BLaER1 treated with 17β-estradiol and CSF1 and Interleukin-3, amounts not matched to agents 10 nM and 100 nM (cell line): ENCODE measurements around the gene BICRAL.
"Not testable (repeated sequence)": the region's sequence is repeated elsewhere in the genome, so short reads cannot be mapped to it uniquely, and the experiment has no call there.

Experiments
- H3K27ac ChIP-seq, 11 experiments: shearing (Covaris generic); formaldehyde crosslinking; 2 replicates each; pipeline ENCODE4 v1.8.1; 2022
- H3K27me3 ChIP-seq, 11 experiments: shearing (Covaris generic); formaldehyde crosslinking; 2 replicates each; pipeline ENCODE4 v1.8.1; 2022
- H3K36me3 ChIP-seq, 11 experiments: shearing (Covaris generic); formaldehyde crosslinking; 2 replicates each; pipeline ENCODE4 v1.8.1; 2022
- H3K4me1 ChIP-seq, 10 experiments: shearing (Covaris generic); formaldehyde crosslinking; 2 replicates each; pipeline ENCODE4 v1.8.1; 2022
- H3K4me2 ChIP-seq, 11 experiments: shearing (Covaris generic); formaldehyde crosslinking; 2 replicates each; pipeline ENCODE4 v1.8.1; 2022
- H3K4me3 ChIP-seq, 10 experiments: shearing (Covaris generic); formaldehyde crosslinking; 2 replicates each; pipeline ENCODE4 v1.8.1; 2022
- H3K9ac ChIP-seq, 11 experiments: shearing (Covaris generic); formaldehyde crosslinking; 2 replicates each; pipeline ENCODE4 v1.8.1; 2022
- H3K9me3 ChIP-seq, 11 experiments: shearing (Covaris generic); formaldehyde crosslinking; replicated peaks in 1 of 11; 2 replicates each; pipeline ENCODE4 v1.8.1; 2022
- H4K20me1 ChIP-seq, 11 experiments: shearing (Covaris generic); formaldehyde crosslinking; 2 replicates each; pipeline ENCODE4 v1.8.1; 2022
- Cebpa-rat ChIP-seq, 11 experiments: shearing (Covaris generic); IDR thresholded peaks; 2 replicates each; pipeline ENCODE4 v1.8.1; 2022

Gene BICRAL

DNA sequence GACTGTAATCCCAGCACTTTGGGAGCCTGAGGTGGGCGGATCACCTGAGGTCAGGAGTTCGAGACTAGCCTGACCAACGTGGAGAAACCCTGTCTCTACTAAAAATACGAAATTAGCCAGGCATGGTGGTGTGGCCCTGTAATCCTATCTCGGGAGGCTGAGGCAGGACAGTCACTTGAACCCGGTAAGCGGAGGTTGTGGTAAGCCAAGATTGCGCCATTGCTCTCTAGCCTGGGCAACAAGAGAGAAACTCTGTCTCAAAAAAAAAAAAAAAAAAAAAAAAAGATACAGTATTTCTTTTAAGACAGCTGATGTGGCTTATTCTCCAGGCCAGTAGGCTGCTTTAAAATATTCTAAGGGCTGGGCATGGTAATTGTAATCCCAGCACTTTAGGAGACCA lies 33.9 kb downstream of the BICRAL start:
- H3K4me1 ChIP-seq: peaks cover 0 to 17% (median 8%) of the 10 kb centered on the region in 10 experiments; a peak in 7 of 20 replicates
- not testable (repeated sequence) for H4K20me1 ChIP-seq, H3K4me3 ChIP-seq, H3K27ac ChIP-seq, H3K9me3 ChIP-seq, H3K27me3 ChIP-seq, H3K9ac ChIP-seq, H3K4me2 ChIP-seq
- 0 out of 22 replicates have a peak, but pooled peaks of 1 of the 11 experiments have one; percentile 6 for TF ChIP-seq Cebpa-rat (IDR thresholded peaks at IDR 0.05)
- peaks cover 0 to 12% (median 0%) of the 10 kb centered on the region in 11 experiments; a peak in 1 of 22 replicates for H3K36me3 ChIP-seq

DNA sequence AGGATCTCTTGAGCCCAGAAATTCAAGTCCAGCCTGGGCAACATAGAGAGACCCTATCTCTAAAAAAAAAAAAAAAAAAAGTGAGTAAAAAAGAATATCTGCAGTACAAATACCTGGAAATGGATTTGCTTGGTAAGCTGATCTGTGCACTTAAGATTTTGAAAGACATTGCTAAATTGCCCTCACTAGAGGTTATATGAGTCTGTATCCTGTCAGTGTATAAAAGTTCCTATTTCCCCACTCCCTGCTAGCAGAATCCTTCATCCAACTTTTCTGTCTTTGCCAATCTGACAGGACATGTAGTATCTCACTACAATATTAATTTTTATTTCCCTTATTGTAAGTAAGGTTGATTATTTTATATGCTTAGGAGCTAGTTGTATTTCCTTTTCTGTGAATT lies 36.1 kb downstream of the BICRAL start:
- Histone ChIP-seq H3K9me3 (no peaks in the 10 kb centered on the region), H3K4me1 (peaks cover 8 to 26% (median 15%) of the 10 kb centered on the region in 10 experiments; a peak in 14 of 20 replicates), H3K4me2 (no peak overlapping the region), H3K36me3 (peaks cover 2 to 15% (median 3%) of the 10 kb centered on the region in 11 experiments), H3K27ac (no peak overlapping the region), H3K4me3 (no peak overlapping the region), H3K27me3 (no peaks in the 10 kb centered on the region), H3K9ac (peak overlapping the region in 1 of 11 experiments; percentile 15; a peak in 1 of 22 replicates), H4K20me1 (peaks cover 0 to 10% (median 0%) of the 10 kb centered on the region in 11 experiments; a peak in 1 of 22 replicates)
- TF ChIP-seq Cebpa-rat (IDR thresholded peaks at IDR 0.05): no peak

DNA sequence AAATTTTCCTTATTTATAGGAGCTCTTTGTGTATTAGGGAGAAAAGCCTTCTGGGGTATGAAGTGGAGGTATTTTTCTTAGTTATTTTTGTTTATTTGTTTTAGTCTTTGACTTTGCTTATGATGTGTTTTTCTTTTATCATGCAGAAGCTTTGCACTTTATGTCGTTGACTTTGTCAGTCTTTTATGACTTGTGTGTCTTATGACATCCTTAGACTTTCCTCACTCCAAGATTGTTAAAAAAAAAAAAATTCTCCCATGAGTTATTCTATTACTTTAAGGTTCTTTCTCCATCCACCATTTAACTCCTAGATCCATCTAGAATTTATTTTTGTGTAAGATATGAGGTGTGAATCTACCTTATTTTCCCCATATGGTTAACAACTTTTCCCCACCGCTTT lies 36.6 kb downstream of the BICRAL start:
- no peak overlapping the region for H3K27ac ChIP-seq
- H3K9me3 ChIP-seq: no peaks in the 10 kb centered on the region
- H3K9ac ChIP-seq: 0 out of 22 replicates have a peak overlapping the region, but pooled peaks of 1 of the 11 experiments have one; percentile 15
- H3K4me1 ChIP-seq: peaks cover 8 to 26% (median 15%) of the 10 kb centered on the region in 10 experiments; a peak in 14 of 20 replicates
- TF ChIP-seq Cebpa-rat (IDR thresholded peaks at IDR 0.05): no peak
- peaks cover 0 to 10% (median 0%) of the 10 kb centered on the region in 11 experiments; a peak in 1 of 22 replicates for H4K20me1 ChIP-seq
- no peak overlapping the region for H3K4me3 ChIP-seq
- H3K36me3 ChIP-seq: peaks cover 7 to 20% (median 8%) of the 10 kb centered on the region in 11 experiments
- no peaks in the 10 kb centered on the region for H3K27me3 ChIP-seq
- no peak overlapping the region for H3K4me2 ChIP-seq

DNA sequence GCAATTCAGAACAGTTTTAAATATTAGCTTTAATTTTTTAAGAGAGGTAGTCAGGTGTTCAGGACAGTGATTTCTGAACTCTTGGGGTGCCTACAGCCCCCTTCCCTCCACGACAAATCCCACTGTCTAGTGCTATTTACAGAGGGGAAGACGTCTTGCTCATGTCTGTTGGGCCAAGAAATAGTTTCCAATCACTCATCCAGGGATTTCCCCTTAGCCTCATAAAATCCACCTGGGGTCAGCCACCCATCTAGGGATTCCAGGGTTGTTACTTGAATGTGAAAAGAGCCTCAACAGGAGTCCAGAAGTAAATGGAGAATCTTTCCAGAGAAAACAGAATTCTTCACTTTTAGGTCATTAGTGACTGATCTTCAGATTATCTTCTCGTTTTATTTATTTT lies 37.0 kb downstream of the BICRAL start:
- Histone ChIP-seq H4K20me1 (peaks cover 0 to 10% (median 0%) of the 10 kb centered on the region in 11 experiments; a peak in 1 of 22 replicates), H3K27me3 (no peaks in the 10 kb centered on the region), H3K27ac (no peak overlapping the region), H3K9ac (no peak overlapping the region), H3K4me2 (no peak overlapping the region), H3K36me3 (peaks cover 12 to 25% (median 13%) of the 10 kb centered on the region in 11 experiments), H3K4me3 (no peak overlapping the region), H3K9me3 (no peaks in the 10 kb centered on the region), H3K4me1 (peaks cover 8 to 26% (median 13%) of the 10 kb centered on the region in 10 experiments; a peak in 14 of 20 replicates)
- TF ChIP-seq Cebpa-rat (IDR thresholded peaks at IDR 0.05): no peak

DNA sequence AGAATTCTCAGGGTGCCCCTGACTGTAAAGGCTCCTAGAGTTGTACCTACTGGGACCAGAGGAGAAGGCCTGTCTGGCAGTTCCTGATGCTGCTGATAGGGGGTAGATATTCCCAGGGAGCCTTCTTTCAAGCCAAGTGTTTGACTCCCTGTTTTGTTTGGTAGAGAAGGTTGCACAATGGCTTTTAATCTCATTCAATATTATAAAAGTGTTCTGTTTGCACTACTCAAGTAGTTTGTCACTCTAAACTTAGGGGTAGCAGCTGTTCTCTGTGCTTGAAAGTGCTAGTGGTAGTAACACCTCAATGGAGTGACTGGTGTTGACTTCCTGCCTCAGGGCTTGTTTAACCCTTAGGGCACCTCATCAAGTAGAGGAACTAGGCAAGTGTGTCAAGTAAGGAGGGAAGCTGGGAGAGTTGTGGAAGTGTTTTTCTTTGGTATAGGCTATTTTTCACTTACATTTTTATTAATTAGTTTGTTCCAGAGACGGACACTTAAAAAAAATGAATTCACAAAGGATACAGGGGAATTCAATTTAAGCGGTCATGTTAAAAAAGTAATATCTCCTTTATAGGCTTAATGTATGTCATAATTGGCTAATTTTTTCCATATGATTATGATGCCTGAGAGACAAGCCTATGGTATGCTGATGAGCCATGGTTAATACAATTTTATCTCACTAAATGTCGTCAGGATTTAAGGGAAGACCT lies 38.1 kb downstream of the BICRAL start:
- TF ChIP-seq Cebpa-rat (IDR thresholded peaks at IDR 0.05): no peak
- Histone ChIP-seq H3K9me3 (no peaks in the 10 kb centered on the region), H3K36me3 (peaks cover 21 to 36% (median 23%) of the 10 kb centered on the region in 11 experiments), H3K4me3 (no peak overlapping the region), H3K27ac (no peak overlapping the region), H3K9ac (no peak overlapping the region), H4K20me1 (peaks cover 0 to 10% (median 0%) of the 10 kb centered on the region in 11 experiments; a peak in 1 of 22 replicates), H3K4me2 (0 out of 22 replicates have a peak overlapping the region, but pooled peaks of 1 of the 11 experiments have one; percentile 1), H3K27me3 (no peaks in the 10 kb centered on the region), H3K4me1 (peaks cover 8 to 26% (median 13%) of the 10 kb centered on the region in 10 experiments; a peak in 13 of 20 replicates)

DNA sequence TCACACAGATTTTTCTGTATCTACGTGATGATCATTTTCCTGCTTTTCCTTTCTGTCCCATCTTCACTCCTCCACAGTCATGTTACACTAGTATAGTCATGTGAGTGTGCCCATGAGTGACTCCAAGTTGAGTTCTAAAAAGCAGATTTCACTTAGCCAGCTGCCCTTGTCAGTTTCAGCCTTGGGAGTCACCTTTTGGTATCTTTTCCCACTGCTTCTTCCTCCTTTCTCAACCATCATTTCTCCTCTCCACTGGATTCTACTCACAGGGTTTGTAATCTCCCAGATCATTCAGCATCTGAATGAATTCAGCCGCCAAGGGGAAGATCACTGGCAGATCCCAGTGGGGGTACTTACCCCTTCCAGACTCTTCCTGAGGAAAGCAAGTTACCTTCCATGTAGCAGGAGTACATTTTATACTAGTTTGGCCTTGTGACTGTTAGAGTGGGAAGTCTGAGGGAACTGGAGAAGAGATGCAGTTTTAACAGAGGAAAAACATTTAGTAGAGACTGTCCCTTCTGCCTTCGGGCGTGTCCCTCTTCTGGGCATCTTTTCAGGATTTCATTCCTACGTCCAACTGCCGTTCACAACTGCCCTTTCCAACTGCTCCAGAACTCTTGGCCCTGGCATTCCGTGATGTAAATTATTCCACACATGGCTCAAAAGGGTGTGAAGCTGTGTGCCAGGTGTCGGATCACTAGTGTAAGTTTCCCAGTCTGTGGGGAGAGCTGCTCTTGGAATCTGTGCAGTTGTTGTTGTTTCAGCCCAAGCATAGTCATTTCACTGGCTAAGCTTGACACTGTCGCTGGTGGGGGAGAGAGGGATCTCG lies 38.9 kb downstream of the BICRAL start:
- Histone ChIP-seq H3K4me1 (peaks cover 5 to 26% (median 12%) of the 10 kb centered on the region in 10 experiments; a peak in 13 of 20 replicates), H3K27me3 (no peaks in the 10 kb centered on the region), H3K4me2 (peak overlapping the region in 8 of 11 experiments; percentile 12 to 39 (median 26); a peak in 8 of 22 replicates), H3K27ac (peak overlapping the region in 1 of 11 experiments; percentile 2; a peak in 1 of 22 replicates), H3K9ac (no peak overlapping the region; a peak in 1 of 22 replicates), H4K20me1 (peaks cover 0 to 10% (median 0%) of the 10 kb centered on the region in 11 experiments; a peak in 1 of 22 replicates), H3K36me3 (peaks cover 23 to 43% (median 27%) of the 10 kb centered on the region in 11 experiments), H3K4me3 (no peak overlapping the region), H3K9me3 (no peaks in the 10 kb centered on the region)
- TF ChIP-seq Cebpa-rat (IDR thresholded peaks at IDR 0.05): no peak

DNA sequence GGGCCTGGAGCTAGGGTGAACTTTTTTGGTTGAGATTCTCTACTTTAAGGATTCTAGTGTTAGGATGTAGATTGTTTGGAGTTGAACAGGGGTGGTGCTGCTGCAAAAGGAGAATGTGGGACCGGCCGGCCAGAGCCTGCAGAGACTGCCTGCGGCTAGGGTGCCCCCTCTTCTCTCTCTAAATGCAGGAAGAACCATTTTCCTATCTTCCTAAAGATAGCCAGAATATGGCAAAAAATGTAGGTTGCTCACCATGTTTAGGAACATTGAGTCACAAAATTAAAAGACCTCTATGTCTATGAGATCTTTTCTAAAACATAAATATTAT lies 39.5 kb downstream of the BICRAL start:
- peaks cover 24 to 44% (median 32%) of the 10 kb centered on the region in 11 experiments for H3K36me3 ChIP-seq
- peak overlapping the region in 8 of 11 experiments; percentile 12 to 39 (median 26); a peak in 9 of 22 replicates for H3K4me2 ChIP-seq
- peaks cover 5 to 26% (median 11%) of the 10 kb centered on the region in 10 experiments; a peak in 13 of 20 replicates for H3K4me1 ChIP-seq
- peak overlapping the region in 1 of 11 experiments; percentile 2; a peak in 1 of 22 replicates for H3K27ac ChIP-seq
- H3K4me3 ChIP-seq: no peak overlapping the region
- H3K27me3 ChIP-seq: no peaks in the 10 kb centered on the region
- H3K9ac ChIP-seq: no peak overlapping the region; a peak in 1 of 22 replicates
- H4K20me1 ChIP-seq: peaks cover 0 to 10% (median 0%) of the 10 kb centered on the region in 11 experiments; a peak in 1 of 22 replicates
- no peaks in the 10 kb centered on the region for H3K9me3 ChIP-seq
- TF ChIP-seq Cebpa-rat (IDR thresholded peaks at IDR 0.05): no peak

DNA sequence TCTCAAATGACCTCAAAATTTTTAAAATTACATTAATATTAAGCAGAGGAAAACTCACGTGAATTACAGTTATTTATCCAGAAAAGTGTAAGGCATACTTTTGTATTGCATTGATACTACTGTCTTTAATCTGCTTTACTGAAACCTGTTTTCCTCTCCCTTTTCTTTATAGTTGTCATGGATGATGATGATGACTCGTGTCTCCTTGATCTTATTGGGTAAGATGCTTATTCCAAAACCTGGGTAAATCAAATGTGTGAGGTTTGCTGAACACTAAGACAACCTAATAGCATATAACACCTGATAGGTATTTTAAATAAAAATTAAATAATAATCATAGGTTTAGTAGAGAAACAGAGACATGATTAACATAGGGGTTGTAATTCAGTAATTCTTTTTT lies 40.0 kb downstream of the BICRAL start:
- H3K36me3 ChIP-seq: peaks cover 27 to 48% (median 38%) of the 10 kb centered on the region in 11 experiments
- peak overlapping the region in 3 of 11 experiments; percentile 12 to 33 (median 31); a peak in 7 of 22 replicates for H3K4me2 ChIP-seq
- peaks cover 5 to 26% (median 11%) of the 10 kb centered on the region in 10 experiments; a peak in 13 of 20 replicates for H3K4me1 ChIP-seq
- no peak overlapping the region for H3K4me3 ChIP-seq
- H3K9ac ChIP-seq: no peak overlapping the region
- H4K20me1 ChIP-seq: peaks cover 0 to 10% (median 0%) of the 10 kb centered on the region in 11 experiments; a peak in 1 of 22 replicates
- H3K27me3 ChIP-seq: no peaks in the 10 kb centered on the region
- no peaks in the 10 kb centered on the region for H3K9me3 ChIP-seq
- no peak for TF ChIP-seq Cebpa-rat (IDR thresholded peaks at IDR 0.05)
- H3K27ac ChIP-seq: no peak overlapping the region
